ENCODE results near the gene PPP2R3B. TPM values are rescaled to one million over a fixed set of nuclear protein-coding genes. Genes with fewer than 3 reads are reported as not detected.

PPP2R3B gene
- total RNA-seq, 1 donor from 2014 or later = 30.3 TPM

DNA sequence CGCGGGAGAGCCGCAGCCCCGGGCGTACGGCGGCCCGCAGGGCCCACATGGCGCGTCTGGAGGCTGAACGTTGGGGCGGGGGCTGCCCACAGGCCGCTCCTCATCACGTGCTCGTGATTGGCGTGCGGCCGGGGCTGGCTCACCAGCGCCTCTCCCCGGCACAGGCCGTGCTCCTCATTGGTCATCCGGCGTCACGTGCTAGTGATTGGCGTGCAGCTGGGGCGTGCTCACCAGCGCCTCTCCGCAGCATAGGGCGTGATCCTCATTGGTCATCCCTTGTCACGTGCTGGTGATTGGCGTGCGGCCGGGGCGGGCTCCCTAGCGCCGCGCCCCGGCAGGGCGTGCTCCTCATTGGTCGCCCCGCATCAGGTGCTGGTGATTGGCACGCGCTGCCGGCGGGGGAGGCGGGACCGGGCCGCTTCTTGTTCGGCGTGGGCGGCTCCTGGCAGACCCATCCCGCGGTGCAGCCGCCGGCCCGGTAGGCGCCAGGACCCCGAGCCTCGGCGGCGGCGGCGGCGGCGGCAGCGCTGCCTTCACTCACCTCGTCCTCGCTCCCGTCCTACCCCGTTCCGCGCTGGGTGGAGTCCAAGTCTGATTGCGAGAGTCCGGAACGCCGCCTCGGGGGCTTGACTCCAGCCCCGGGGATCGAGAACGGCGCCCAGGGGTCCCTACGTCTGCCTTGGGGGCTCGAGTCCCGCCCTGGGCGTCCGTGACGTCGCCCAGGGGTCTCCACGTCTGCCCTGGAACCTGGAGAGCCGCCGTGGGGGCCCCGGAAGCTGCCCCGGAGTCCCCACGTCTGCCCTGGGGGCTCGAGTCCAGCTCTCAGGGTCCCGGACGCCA lies 67.7 kb downstream of the PPP2R3B start, which contains the start of gene GTPBP6:
Gene GTPBP6, minus strand, starts transcription at position 58 of the 840 bp plus-strand sequence. Its CDS starts 9 bp downstream, at position 49.
- Histone ChIP-seq H3K79me2 (ENCODE audit: low read depth) (peaks cover 32% of the 10 kb centered on the region), H3K4me2 (peak within 1 kb of the TSS; percentile 98), H4K20me1 (ENCODE audit: low read depth) (peaks cover 21% of the 10 kb centered on the region), H3K36me3 (no peaks in the 10 kb centered on the region), H3K9me3 (ENCODE audit: low read depth) (no peaks in the 10 kb centered on the region), H3K27ac (peak within 1 kb of the TSS; percentile 91), H3K27me3 (no peaks in the 10 kb centered on the region), H3K4me3 (peak within 1 kb of the TSS; percentile 85), H3F3A (ENCODE audit: low read depth) (peaks cover 26% of the 10 kb centered on the region), H3K4me1 (peaks cover 7% of the 10 kb centered on the region), H2AFZ (replicated peaks) (no peak within 1 kb of the TSS), H3K9ac (peak within 1 kb of the TSS; percentile 85)
- Mint-ChIP-seq H3K27ac (peak within 1 kb of the TSS; percentile 36), H3K36me3 (peaks cover 1% of the 10 kb centered on the region), H3K27me3 (ENCODE audit: insufficient read depth, low read depth) (peaks cover 17% of the 10 kb centered on the region), H3K4me1 (peaks cover 13% of the 10 kb centered on the region), H3K9me3 (no peaks in the 10 kb centered on the region), H3K4me3 (peak within 1 kb of the TSS; percentile 91)
- TF ChIP-seq EZH2 (IDR thresholded peaks at IDR 0.05) (no peak), EZH2phosphoT487 (IDR thresholded peaks at IDR 0.05) (no peak)
- TF ChIP-seq, protein P1, sequence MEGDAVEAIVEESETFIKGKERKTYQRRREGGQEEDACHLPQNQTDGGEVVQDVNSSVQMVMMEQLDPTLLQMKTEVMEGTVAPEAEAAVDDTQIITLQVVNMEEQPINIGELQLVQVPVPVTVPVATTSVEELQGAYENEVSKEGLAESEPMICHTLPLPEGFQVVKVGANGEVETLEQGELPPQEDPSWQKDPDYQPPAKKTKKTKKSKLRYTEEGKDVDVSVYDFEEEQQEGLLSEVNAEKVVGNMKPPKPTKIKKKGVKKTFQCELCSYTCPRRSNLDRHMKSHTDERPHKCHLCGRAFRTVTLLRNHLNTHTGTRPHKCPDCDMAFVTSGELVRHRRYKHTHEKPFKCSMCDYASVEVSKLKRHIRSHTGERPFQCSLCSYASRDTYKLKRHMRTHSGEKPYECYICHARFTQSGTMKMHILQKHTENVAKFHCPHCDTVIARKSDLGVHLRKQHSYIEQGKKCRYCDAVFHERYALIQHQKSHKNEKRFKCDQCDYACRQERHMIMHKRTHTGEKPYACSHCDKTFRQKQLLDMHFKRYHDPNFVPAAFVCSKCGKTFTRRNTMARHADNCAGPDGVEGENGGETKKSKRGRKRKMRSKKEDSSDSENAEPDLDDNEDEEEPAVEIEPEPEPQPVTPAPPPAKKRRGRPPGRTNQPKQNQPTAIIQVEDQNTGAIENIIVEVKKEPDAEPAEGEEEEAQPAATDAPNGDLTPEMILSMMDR (IDR thresholded peaks at IDR 0.05) = no peak
- DNase-seq (ENCODE audit: low spot score) = peak; percentile 100

DNA sequence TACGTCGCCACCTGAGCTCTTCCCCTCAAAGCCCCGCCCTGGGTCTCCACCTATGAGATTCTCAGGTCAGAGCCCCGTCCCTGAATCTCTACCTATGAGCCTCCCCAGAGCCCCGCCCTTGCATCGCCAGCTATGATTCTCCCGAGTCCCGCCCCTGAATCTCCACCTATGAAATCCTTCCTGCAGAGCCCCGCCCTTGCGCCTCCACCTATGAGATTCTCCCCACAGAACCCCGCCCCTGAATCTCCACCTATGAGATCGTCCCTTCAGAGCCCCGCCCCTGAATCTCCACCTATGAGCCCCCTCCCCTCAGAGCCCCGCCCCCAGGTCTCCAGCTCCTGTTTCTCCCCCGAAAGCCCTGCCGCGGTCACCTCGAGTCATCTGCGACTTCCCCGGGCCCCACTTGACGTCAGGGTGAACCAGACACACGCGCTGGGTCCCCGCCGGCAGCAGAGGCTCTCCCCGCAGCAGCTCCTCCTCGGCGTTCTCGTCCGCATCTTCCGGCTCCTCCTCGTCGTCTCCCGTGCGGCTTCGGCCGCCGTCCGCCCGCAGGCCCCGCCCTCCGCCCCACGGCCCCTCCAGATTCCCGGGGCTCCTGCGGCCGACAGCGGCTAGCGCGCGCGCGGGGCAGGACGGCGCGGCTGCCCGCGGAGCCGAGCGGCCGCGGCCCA lies 68.5 kb downstream of the PPP2R3B start:
- peak overlapping the region; percentile 72 for H3K4me2 ChIP-seq
- Mint-ChIP-seq H3K4me3 (peak overlapping the region; percentile 91), H3K27ac (peak overlapping the region; percentile 36), H3K9me3 (no peaks in the 10 kb centered on the region), H3K36me3 (peaks cover 5% of the 10 kb centered on the region), H3K4me1 (peaks cover 7% of the 10 kb centered on the region), H3K27me3 (ENCODE audit: insufficient read depth, low read depth) (peaks cover 13% of the 10 kb centered on the region)
- peak; percentile 100 for DNase-seq (ENCODE audit: low spot score)
- H3K9ac ChIP-seq = no peak overlapping the region
- no peaks in the 10 kb centered on the region for H3K27me3 ChIP-seq
- H3K36me3 ChIP-seq = no peaks in the 10 kb centered on the region
- peak overlapping the region; percentile 68 for H3K4me3 ChIP-seq
- peak overlapping the region; percentile 91 for H3K27ac ChIP-seq
- TF ChIP-seq, protein P1 (IDR thresholded peaks at IDR 0.05) = no peak
- TF ChIP-seq EZH2 (IDR thresholded peaks at IDR 0.05) = no peak
- peaks cover 7% of the 10 kb centered on the region for H3K4me1 ChIP-seq
- H3F3A ChIP-seq (ENCODE audit: low read depth) = peaks cover 23% of the 10 kb centered on the region
- no peak overlapping the region for H2AFZ ChIP-seq (replicated peaks)
- H3K9me3 ChIP-seq (ENCODE audit: low read depth) = no peaks in the 10 kb centered on the region
- H4K20me1 ChIP-seq (ENCODE audit: low read depth) = peaks cover 21% of the 10 kb centered on the region
- peaks cover 32% of the 10 kb centered on the region for H3K79me2 ChIP-seq (ENCODE audit: low read depth)

DNA sequence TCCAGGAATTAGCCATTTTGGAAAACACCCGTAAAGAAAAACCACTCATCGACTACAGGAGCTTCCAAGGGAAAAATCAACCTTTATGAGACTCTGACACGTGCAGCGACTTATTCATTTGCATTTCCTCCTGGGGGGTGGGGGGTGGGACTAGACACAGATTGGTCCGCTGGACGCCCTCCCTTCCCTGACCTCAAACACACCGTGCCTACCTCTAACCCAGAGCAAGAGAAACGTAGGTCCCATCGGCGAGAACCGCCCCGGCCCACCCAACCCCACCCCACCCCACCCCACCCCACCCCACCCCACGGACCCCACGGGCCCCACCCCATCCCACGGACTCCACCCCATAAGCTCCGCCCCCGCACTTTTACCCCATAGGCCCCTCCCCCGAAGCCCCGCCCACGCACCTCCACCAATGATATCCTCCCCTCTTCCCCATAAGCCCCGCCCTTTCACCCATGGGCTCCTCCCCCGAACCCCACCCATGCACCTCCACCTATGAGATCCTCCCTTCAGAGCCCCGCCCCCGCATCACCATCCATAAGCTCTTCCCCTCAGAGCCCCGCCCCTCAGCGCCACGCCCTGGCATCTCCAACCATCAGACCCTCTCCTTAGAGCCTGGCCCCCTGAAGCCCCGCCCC lies 69.2 kb downstream of the PPP2R3B start:
- peaks cover 18% of the 10 kb centered on the region for H4K20me1 ChIP-seq (ENCODE audit: low read depth)
- H3K4me1 Mint-ChIP-seq = peaks cover 5% of the 10 kb centered on the region
- no peak for DNase-seq (ENCODE audit: low spot score)
- H3K27me3 ChIP-seq = no peaks in the 10 kb centered on the region
- no peaks in the 10 kb centered on the region for H3K9me3 Mint-ChIP-seq
- H3K27ac Mint-ChIP-seq = peak overlapping the region; percentile 36
- H3K36me3 Mint-ChIP-seq = peaks cover 5% of the 10 kb centered on the region
- TF ChIP-seq EZH2 (IDR thresholded peaks at IDR 0.05) = no peak
- TF ChIP-seq, protein P1 (IDR thresholded peaks at IDR 0.05) = no peak
- no peak for TF ChIP-seq EZH2phosphoT487 (IDR thresholded peaks at IDR 0.05)
- H3K79me2 ChIP-seq (ENCODE audit: low read depth) = peaks cover 32% of the 10 kb centered on the region
- H3K36me3 ChIP-seq = no peaks in the 10 kb centered on the region
- H3K4me2 ChIP-seq = no peak overlapping the region
- peak overlapping the region; percentile 91 for H3K4me3 Mint-ChIP-seq
- no peak overlapping the region for H2AFZ ChIP-seq (replicated peaks)
- H3K9me3 ChIP-seq (ENCODE audit: low read depth) = no peaks in the 10 kb centered on the region
- no peak overlapping the region for H3K9ac ChIP-seq
- peaks cover 5% of the 10 kb centered on the region for H3K4me1 ChIP-seq
- peak overlapping the region; percentile 68 for H3K4me3 ChIP-seq
- peaks cover 16% of the 10 kb centered on the region for H3F3A ChIP-seq (ENCODE audit: low read depth)
- peaks cover 8% of the 10 kb centered on the region for H3K27me3 Mint-ChIP-seq (ENCODE audit: insufficient read depth, low read depth)
- H3K27ac ChIP-seq = peak overlapping the region; percentile 6
